Mucosa of rectum (tissue), 2 donors: Measurements from ENCODE around the gene ATP1B3.
"Not testable (repeated sequence)": the region's sequence is repeated elsewhere in the genome, so short reads cannot be mapped to it uniquely, and the experiment has no call there.

Experiments
- H3K27ac ChIP-seq, 2 donors: one replicate each; pipeline ENCODE4 v1.7.0; 2013; ENCODE audit warnings: inconsistent platforms in 2 of 2, low read depth in 2 of 2, low read length in 2 of 2
- H3K27me3 ChIP-seq, 2 donors: one replicate each; pipeline ENCODE4 v1.7.0; 2013; ENCODE audit warnings: low read length in 2 of 2; ENCODE audit not compliant: control insufficient read depth in 2 of 2, insufficient read depth in 2 of 2
- H3K36me3 ChIP-seq, 2 donors: one replicate each; pipeline ENCODE4 v1.7.0; 2013; ENCODE audit warnings: low read length in 2 of 2; ENCODE audit not compliant: control insufficient read depth in 2 of 2, insufficient read depth in 2 of 2
- H3K4me1 ChIP-seq, 2 donors: one replicate each; pipeline ENCODE4 v1.7.0; 2013; ENCODE audit warnings: low read length in 2 of 2, mild to moderate bottlenecking in 1 of 2; ENCODE audit not compliant: control insufficient read depth in 2 of 2, insufficient read depth in 2 of 2
- H3K4me3 ChIP-seq, 2 donors: one replicate each; pipeline ENCODE4 v1.7.0; 2013; ENCODE audit warnings: low read length in 2 of 2
- H3K9ac ChIP-seq, 2 donors: one replicate each; pipeline ENCODE4 v1.7.0; 2013; ENCODE audit warnings: low read length in 2 of 2, low read depth in 1 of 2, mild to moderate bottlenecking in 1 of 2
- H3K9me3 ChIP-seq, 2 donors: one replicate each; pipeline ENCODE4 v1.7.0; 2013; ENCODE audit warnings: low read length in 2 of 2; ENCODE audit not compliant: control insufficient read depth in 2 of 2
- donor health status: healthy.
- donor health status: Normal muscosa, but diverticular disease.

ATP1B3 gene

DNA sequence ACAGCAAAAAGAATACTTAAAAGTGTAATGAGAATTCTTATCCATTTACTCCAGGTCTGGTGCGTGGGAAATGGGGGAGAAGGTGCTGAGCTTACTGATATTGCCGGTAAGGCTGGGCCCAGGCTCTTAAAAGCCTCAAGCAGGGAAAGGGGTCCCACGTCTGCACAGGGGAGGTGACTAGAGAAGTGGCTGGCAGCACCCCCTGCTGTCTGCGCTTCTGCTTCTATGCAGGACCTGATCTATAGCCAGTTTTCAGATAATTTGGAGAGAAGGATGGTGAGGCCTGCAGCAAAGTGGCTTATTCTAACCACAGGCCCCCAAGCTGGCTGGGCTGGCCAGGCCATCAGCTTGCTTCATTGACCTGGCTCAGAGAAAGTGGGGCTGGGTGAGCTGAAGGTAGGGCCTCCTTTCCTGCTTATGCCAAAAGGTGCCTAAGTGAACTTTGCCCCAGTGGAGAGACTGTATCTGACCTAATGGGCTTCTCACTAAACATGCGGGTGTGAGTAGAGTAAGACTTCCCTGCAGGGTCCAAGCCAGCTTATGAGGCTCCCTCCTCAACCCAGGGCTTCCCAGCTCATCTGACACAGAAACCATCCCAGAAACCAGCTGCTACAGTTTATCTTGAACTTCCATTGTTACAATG is 30.9 kb upstream of the ATP1B3 start:
- Histone ChIP-seq H3K4me3 (no peak overlapping the region), H3K27ac (peak overlapping the region; percentile 33 to 58), H3K27me3 (no peaks in the 10 kb centered on the region), H3K9me3 (no peaks in the 10 kb centered on the region), H3K9ac (no peak overlapping the region), H3K36me3 (no peaks in the 10 kb centered on the region), H3K4me1 (peaks cover 3 to 10% of the 10 kb centered on the region in 2 donors)

DNA sequence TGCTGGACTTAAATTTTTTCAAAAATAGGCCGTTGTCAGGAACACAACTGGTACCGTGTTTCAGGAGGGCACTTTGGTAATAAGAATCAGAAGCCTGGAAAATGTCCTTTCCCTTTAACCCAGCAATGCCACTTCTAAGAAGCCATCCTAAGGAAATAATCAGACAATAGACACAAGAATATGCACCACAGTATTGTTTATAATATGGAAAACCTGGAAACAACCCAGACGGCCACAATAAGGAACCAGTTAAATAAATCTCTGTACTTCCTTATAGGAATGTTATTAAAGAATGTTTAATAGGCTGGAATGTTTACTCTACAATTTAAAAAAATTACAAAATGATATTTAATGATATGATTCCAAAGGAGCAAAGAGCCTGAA is 30.4 kb upstream of the ATP1B3 start:
- H3K9me3 ChIP-seq, result no peaks in the 10 kb centered on the region
- peaks cover 3 to 10% of the 10 kb centered on the region in 2 donors for H3K4me1 ChIP-seq
- no peak overlapping the region for H3K9ac ChIP-seq
- H3K4me3 ChIP-seq, result no peak overlapping the region
- H3K27me3 ChIP-seq, result no peaks in the 10 kb centered on the region
- no peaks in the 10 kb centered on the region for H3K36me3 ChIP-seq
- peak overlapping the region; percentile 33 to 58 for H3K27ac ChIP-seq

DNA sequence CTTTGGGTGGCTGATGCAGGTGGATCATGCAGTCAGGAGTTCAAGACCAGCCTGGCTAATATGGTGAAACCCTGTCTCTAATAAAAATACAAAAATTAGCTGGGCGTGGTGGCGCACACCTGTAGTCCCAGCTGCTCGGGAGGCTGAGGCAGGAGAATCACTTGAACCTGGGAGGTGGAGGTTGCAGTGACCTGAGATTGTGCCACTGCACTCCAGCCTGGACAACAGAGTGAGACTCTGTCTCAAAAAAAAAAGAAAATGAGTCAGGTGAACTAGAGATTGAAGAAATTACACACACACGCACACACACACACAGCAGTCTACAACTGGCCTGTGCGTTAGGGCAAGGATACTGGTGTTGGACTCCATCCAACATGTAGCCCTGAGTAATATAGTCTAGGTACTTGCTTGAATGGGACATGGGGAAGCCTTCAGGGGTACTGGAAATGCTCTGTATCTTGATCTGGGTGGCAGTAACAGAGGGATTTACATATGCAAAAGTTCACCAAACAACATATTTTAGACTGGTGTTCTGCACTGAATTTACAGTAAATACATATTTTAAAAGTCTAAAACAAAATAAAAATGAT is 28.2 kb upstream of the ATP1B3 start:
- H3K9me3 ChIP-seq, H3K4me3 ChIP-seq, H3K36me3 ChIP-seq, H3K27me3 ChIP-seq, H3K9ac ChIP-seq, H3K27ac ChIP-seq: not testable (repeated sequence)
- H3K4me1 ChIP-seq, result peaks cover 3 to 14% of the 10 kb centered on the region in 2 donors

DNA sequence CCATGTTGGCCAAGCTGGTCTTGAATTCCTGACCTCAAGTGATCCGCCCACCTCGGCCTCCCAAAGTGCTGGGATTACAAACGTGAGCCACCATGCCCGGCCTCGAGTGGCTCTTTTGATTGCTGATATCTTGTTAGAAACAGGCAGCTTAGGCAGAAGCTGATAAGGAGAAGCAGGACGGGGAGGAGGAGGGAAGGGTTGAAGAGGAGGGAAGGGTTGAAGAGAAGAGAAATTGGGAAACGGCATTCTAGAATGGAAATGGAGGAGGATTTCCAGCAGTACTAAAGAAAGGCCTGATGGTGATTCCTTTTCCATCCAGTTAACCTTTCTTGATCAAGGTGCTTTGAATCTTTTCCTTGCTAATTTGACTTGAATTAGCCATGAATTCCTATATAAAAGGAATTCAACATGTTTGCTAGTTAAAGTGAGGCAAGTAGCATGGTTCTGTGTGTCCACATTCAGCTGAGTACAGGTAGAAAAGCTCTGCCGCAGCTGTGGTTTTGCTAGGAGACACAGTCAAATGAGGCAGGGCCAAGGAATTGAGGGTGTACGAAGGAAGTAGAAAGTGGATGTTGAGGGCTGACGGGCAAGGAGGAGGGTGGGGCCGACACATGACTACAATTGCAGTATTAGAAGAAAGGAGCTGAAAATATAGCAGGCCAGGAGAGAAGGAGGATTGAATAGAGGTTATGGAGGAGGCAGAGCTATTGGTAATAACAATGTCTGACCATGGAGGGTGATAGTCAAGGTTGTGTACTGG is 27.2 kb upstream of the ATP1B3 start:
- no peaks in the 10 kb centered on the region for H3K9me3 ChIP-seq
- H3K27ac ChIP-seq, result no peak overlapping the region
- no peaks in the 10 kb centered on the region for H3K27me3 ChIP-seq

DNA sequence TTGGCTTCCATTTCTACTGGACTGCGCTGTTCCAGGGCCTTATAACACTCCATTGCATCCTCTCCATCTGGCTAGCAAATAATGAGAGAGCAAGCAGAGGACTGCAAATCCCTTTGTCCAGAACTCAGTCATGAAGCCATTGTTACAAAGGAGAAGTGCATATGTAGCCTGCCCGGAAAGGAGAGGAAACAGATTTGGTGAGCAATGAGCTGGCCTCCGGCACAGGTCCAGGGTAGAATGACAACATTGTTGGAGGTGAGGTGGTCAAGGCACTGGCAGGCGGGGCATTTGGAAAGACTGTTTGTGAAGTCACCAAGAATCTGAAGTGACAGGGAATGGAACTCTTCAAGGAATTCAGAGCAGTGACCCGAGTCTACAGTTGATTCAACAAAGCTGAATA is 25.0 kb upstream of the ATP1B3 start:
- H3K36me3 ChIP-seq, result no peaks in the 10 kb centered on the region
- H3K9ac ChIP-seq, result no peak overlapping the region
- H3K9me3 ChIP-seq, result no peaks in the 10 kb centered on the region
- no peak overlapping the region for H3K27ac ChIP-seq
- H3K4me1 ChIP-seq, result peaks cover 0 to 11% of the 10 kb centered on the region in 2 donors
- no peak overlapping the region for H3K4me3 ChIP-seq
- H3K27me3 ChIP-seq, result no peaks in the 10 kb centered on the region

More for the DNA sequence above, 27.2 kb upstream of the ATP1B3 start:
- H3K9ac ChIP-seq, result no peak overlapping the region
- H3K36me3 ChIP-seq, result no peaks in the 10 kb centered on the region
- peaks cover 3 to 20% of the 10 kb centered on the region in 2 donors for H3K4me1 ChIP-seq
- H3K4me3 ChIP-seq, result no peak overlapping the region

DNA sequence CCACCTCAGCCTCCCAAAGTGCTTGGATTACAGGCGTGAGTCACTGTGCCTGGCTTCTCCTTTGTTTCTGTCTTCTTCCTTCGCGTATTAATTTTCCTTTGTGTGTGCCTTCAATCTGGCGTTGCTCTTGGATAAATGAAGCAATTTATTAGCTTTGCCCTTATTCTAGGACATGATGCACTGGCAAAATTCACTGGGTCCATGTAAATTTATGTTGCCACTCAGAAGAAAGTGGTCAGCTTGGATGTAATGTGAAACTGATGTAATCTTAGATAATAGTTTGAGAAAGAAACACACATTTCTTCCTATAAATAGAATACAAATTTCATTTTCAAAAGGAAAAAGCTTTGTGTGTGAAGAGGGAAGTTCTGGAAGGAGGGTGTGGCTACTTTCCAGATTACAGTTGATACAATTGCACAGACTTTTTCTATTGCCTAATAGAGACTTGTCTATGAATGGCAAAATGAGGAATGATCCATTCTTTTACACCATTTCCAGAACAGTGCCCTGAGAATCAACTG is 23.3 kb upstream of the ATP1B3 start:
- H3K27ac ChIP-seq, result peak overlapping the region in 1 of 2 donors; percentile 7
- no peaks in the 10 kb centered on the region for H3K9me3 ChIP-seq
- no peaks in the 10 kb centered on the region for H3K27me3 ChIP-seq
- no peak overlapping the region for H3K4me3 ChIP-seq
- no peaks in the 10 kb centered on the region for H3K36me3 ChIP-seq
- H3K4me1 ChIP-seq, result peaks cover 0 to 11% of the 10 kb centered on the region in 2 donors
- peak overlapping the region in 1 of 2 donors; percentile 26 for H3K9ac ChIP-seq

DNA sequence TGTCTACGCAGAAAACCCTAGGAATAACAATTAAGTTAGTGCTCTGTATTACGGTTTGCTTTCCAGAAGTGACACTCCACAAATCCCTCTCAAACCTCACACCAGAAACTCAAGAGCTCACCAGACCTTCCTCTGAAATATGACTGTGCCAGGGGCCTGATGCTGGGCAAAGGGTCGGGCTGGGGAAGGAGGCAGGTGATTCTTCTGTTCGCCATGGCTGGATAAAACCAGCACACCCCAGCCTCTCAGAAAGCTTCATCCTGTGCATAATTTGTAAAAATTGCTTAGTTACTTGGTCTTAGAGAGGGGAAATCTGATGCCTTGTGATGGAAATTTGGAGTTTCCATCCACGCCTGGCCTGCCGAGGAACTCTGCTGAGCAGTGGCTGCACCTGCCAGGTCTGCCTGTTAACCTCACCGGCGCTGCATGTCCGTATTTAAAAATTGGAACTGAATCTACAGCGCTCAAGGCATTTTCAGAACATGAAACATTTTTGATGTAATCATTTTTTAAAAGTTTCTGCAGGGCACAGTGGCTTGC is 22.7 kb upstream of the ATP1B3 start:
- no peak overlapping the region for H3K27ac ChIP-seq
- peak overlapping the region in 1 of 2 donors; percentile 26 for H3K9ac ChIP-seq
- H3K4me3 ChIP-seq, result no peak overlapping the region
- H3K4me1 ChIP-seq, result peaks cover 0 to 11% of the 10 kb centered on the region in 2 donors
- H3K9me3 ChIP-seq, result no peaks in the 10 kb centered on the region
- H3K27me3 ChIP-seq, result no peaks in the 10 kb centered on the region
- no peaks in the 10 kb centered on the region for H3K36me3 ChIP-seq

DNA sequence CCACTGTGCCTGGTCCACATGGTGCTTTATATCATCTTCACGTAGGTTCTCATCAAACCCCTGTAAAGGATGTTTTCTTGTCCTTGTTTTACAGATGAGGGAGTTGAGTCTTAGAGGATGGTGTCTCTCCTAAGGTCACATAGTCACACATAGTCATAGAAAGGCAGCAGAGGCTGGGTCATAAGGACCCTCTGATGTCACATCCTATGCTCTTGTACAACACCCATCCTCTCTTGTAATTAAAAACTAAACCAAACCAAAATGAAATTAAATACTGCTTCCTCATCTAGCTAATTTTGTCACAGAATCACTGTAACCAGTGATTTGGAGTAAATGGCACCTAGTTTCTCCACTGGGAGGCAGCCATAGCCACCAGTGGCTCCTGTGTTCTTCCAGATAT is 21.8 kb upstream of the ATP1B3 start:
- Histone ChIP-seq H3K4me3 (no peak overlapping the region), H3K27me3 (no peaks in the 10 kb centered on the region), H3K9me3 (no peaks in the 10 kb centered on the region), H3K36me3 (no peaks in the 10 kb centered on the region), H3K4me1 (peaks cover 0 to 11% of the 10 kb centered on the region in 2 donors), H3K27ac (no peak overlapping the region), H3K9ac (no peak overlapping the region)

DNA sequence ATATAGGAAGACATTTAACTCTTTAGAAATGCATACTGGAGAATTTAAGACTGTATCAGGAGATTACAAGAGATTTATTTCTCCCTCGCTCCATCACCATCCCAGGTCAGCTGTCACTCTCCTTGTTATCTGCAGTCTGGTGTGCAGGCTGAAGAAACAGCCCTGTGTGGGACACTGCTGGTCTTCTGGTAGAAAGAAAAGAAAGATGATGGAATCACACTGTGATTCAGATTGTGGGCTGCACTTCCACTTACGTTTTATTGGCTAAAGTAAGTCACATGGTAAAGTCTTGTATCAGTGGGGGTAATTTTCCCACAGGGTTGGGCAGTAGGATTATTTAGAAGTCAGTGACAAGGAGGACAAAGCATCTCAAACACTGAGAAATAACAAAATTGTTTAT is 18.1 kb upstream of the ATP1B3 start:
- H3K9ac ChIP-seq, result no peak overlapping the region
- H3K36me3 ChIP-seq, result no peaks in the 10 kb centered on the region
- H3K9me3 ChIP-seq, result no peaks in the 10 kb centered on the region
- H3K4me3 ChIP-seq, result no peak overlapping the region
- H3K4me1 ChIP-seq, result peaks cover 0 to 15% of the 10 kb centered on the region in 2 donors
- H3K27me3 ChIP-seq, result no peaks in the 10 kb centered on the region
- no peak overlapping the region for H3K27ac ChIP-seq

DNA sequence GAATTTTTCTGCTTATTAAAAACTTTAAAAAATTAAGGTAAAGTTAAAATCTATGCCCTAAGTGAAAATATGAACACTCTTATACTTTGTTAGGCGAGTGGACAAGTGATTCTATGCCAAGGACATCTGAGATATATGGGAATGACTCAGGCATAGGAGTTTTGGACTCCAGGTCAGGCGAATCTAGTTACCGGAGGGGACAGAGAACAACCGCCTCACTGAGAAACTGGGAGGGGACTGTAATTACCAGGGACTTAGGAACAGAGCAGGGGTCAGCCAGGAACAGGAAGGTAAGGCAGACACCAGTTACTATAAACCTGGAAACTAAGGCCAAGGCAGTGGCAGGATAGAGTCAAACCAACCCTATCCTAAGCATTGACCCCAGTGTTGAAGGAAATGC is 16.8 kb upstream of the ATP1B3 start:
- no peaks in the 10 kb centered on the region for H3K9me3 ChIP-seq
- no peaks in the 10 kb centered on the region for H3K27me3 ChIP-seq
- H3K36me3 ChIP-seq, result no peaks in the 10 kb centered on the region
- H3K4me3 ChIP-seq, result no peak overlapping the region
- peak overlapping the region; percentile 25 to 64 for H3K27ac ChIP-seq
- no peak overlapping the region for H3K9ac ChIP-seq
- H3K4me1 ChIP-seq, result peaks cover 0 to 10% of the 10 kb centered on the region in 2 donors
